Peyer's patch (tissue), 4 donors: ENCODE results near the gene FEN1. TPM values are rescaled to one million over a fixed set of nuclear protein-coding genes. Genes with fewer than 3 reads are reported as not detected.

Experiments
- DNase-seq, 3 donors: peaks; one replicate each; pipeline ENCODE4 v3.0.0-alpha.2; 2017 to 2019
- H3K27ac ChIP-seq, 4 donors: fragments of 200-600 bp; sonication (generic); one replicate each; pipeline ENCODE4 v1.5.1; 2016 to 2019
- H3K27me3 ChIP-seq, 2 donors: fragments of 200-600 bp; sonication (generic); one replicate each; pipeline ENCODE4 v1.5.1; 2019
- H3K36me3 ChIP-seq, 3 donors: fragments of 200-600 bp; sonication (generic); one replicate each; pipeline ENCODE4 v1.5.1; 2016 to 2019
- H3K4me1 ChIP-seq, 4 donors: fragments of 200-600 bp; sonication (generic); one replicate each; pipeline ENCODE4 v1.5.1; 2016 to 2019
- H3K4me3 ChIP-seq, 4 donors: fragments of 200-600 bp; sonication (generic); 1 replicate in 3 of 4; 2 replicates in 1 of 4; pipeline ENCODE4 v1.5.1; 2016 to 2019; ENCODE audit warnings: mild to moderate bottlenecking in 1 of 4
- H3K9me3 ChIP-seq, 4 donors: fragments of 200-600 bp; sonication (generic); one replicate each; pipeline ENCODE4 v1.5.1; 2016 to 2019; ENCODE audit warnings: mild to moderate bottlenecking in 1 of 4
- CTCF ChIP-seq, 6 experiments: fragments of 450-650 bp in 4 of 6; fragments of 200-600 bp in 2 of 6; sonication (generic) in 1 of 6; IDR thresholded peaks; one replicate each; pipeline ENCODE4 v1.5.1; 2017 to 2019; ENCODE audit warnings: antibody characterized with exemption in 6 of 6, mild to moderate bottlenecking in 3 of 6, moderate library complexity in 1 of 6
- POLR2A ChIP-seq, 2 donors: fragments of 450-650 bp; IDR thresholded peaks; one replicate each; pipeline ENCODE4 v1.5.1; 2017; ENCODE audit warnings: antibody characterized with exemption in 2 of 2, mild to moderate bottlenecking in 2 of 2, moderate library complexity in 2 of 2
- total RNA-seq, 4 donors: library from RNA; depleted of rRNA; stranded (reverse); fragments of >200 nt; gene quantifications; one replicate each; pipeline ENCODE4 v1.1.0, GENCODE V29; 2016

The FEN1 gene
- total RNA-seq, 4 donors from 2014 or later, result 4.3 to 33.0 (median 8.8) TPM

- Histone ChIP-seq H3K4me1 (peaks cover 0 to 48% (median 2%) of the 10 kb centered on the region in 4 donors), H3K27ac (peak overlapping the region in 3 of 4 donors; percentile 77 to 92 (median 90)), H3K36me3 (no peaks in the 10 kb centered on the region), H3K27me3 (no peaks in the 10 kb centered on the region), H3K9me3 (no peaks in the 10 kb centered on the region), H3K4me3 (peak overlapping the region in 2 of 4 donors; percentile 42 to 87)
- DNase-seq, result no peak
- TF ChIP-seq POLR2A (IDR thresholded peaks at IDR 0.05), result peak; percentile 27 to 69
- TF ChIP-seq CTCF (IDR thresholded peaks at IDR 0.05), result no peak
Measured at GRCh38 chr11:61756147-61756451, 36.6 kb upstream of the FEN1 start.

GRCh38 chr11:61756452-61757212, 36.1 kb upstream of the FEN1 start:
- TF ChIP-seq CTCF (IDR thresholded peaks at IDR 0.05) (no peak), POLR2A (IDR thresholded peaks at IDR 0.05) (peak in 1 of 2 donors; percentile 10)
- DNase-seq, result peak in 2 of 3 donors; percentile 87 to 89
- Histone ChIP-seq H3K4me1 (peaks cover 0 to 48% (median 2%) of the 10 kb centered on the region in 4 donors), H3K36me3 (no peaks in the 10 kb centered on the region), H3K4me3 (peak overlapping the region in 2 of 4 donors; percentile 42 to 87), H3K27me3 (no peaks in the 10 kb centered on the region), H3K9me3 (no peaks in the 10 kb centered on the region), H3K27ac (peak overlapping the region in 3 of 4 donors; percentile 77 to 92 (median 90))

- Histone ChIP-seq H3K36me3 (no peaks in the 10 kb centered on the region), H3K27ac (peak overlapping the region in 3 of 4 donors; percentile 77 to 92 (median 90)), H3K9me3 (no peaks in the 10 kb centered on the region), H3K27me3 (no peaks in the 10 kb centered on the region), H3K4me1 (peaks cover 0 to 44% (median 0%) of the 10 kb centered on the region in 4 donors), H3K4me3 (peak overlapping the region in 2 of 4 donors; percentile 42 to 49)
- no peak for DNase-seq
- TF ChIP-seq CTCF (IDR thresholded peaks at IDR 0.05) (no peak), POLR2A (IDR thresholded peaks at IDR 0.05) (no peak)
Measured at GRCh38 chr11:61757213-61757862, 35.4 kb upstream of the FEN1 start.

GRCh38 chr11:61760946-61761345, 31.8 kb upstream of the FEN1 start:
- Histone ChIP-seq H3K27ac (no peak overlapping the region), H3K4me1 (peaks cover 0 to 22% (median 0%) of the 10 kb centered on the region in 4 donors), H3K4me3 (no peak overlapping the region), H3K36me3 (no peaks in the 10 kb centered on the region), H3K9me3 (no peaks in the 10 kb centered on the region), H3K27me3 (no peaks in the 10 kb centered on the region)
- DNase-seq, result no peak
- TF ChIP-seq CTCF (IDR thresholded peaks at IDR 0.05), result no peak
- TF ChIP-seq POLR2A (IDR thresholded peaks at IDR 0.05), result no peak

- DNase-seq, result no peak
- no peaks in the 10 kb centered on the region for H3K27me3 ChIP-seq
- H3K9me3 ChIP-seq, result no peaks in the 10 kb centered on the region
- no peaks in the 10 kb centered on the region for H3K36me3 ChIP-seq
- H3K27ac ChIP-seq, result no peak overlapping the region
- H3K4me3 ChIP-seq, result no peak overlapping the region
- peaks cover 0 to 16% (median 0%) of the 10 kb centered on the region in 4 donors for H3K4me1 ChIP-seq
- no peak for TF ChIP-seq POLR2A (IDR thresholded peaks at IDR 0.05)
- TF ChIP-seq CTCF (IDR thresholded peaks at IDR 0.05), result no peak
Measured at GRCh38 chr11:61761440-61762222, 31.1 kb upstream of the FEN1 start.
